MCF 10A (cell line): ENCODE measurements around the gene NLRC5. TPM values are rescaled to one million over a fixed set of nuclear protein-coding genes. Genes with fewer than 3 reads are reported as not detected.

Source experiments
- BruUV-seq: library from RNA; stranded (reverse); fragments of 400-500 nt; replicated peaks from 2 replicates; lab custom pipeline; 2021; lab: Mats Ljungman, UMichigan
- CTCF ChIA-PET: fragments of 300-600 bp; sonication (Branson Sonifier 250); formaldehyde crosslinking; extraction: SDS; loops from one replicate; lab custom pipeline; 2021; ENCODE audit warnings: antibody characterized with exemption, inconsistent platforms; lab: Yijun Ruan, JAX
- POLR2A ChIA-PET: fragments of 300-600, 350-650 bp; sonication (Branson Sonifier 250); formaldehyde crosslinking; extraction: SDS; loops from one replicate; lab custom pipeline; 2020; ENCODE audit warnings: antibody characterized with exemption, inconsistent platforms; lab: Yijun Ruan, JAX
- DNase-seq: peaks from one replicate; pipeline ENCODE4 v3.0.0-alpha.2; 2018; ENCODE audit not compliant: unreplicated experiment
- H3K27ac Mint-ChIP-seq: one replicate; pipeline ENCODE4 v1.8.0; 2022; ENCODE audit warnings: mild to moderate bottlenecking, low read depth, mixed read lengths; ENCODE audit not compliant: unreplicated experiment
- H3K27me3 Mint-ChIP-seq: one replicate; pipeline ENCODE4 v1.8.0; 2022; ENCODE audit warnings: mixed read lengths; ENCODE audit not compliant: insufficient read depth, unreplicated experiment
- H3K36me3 Mint-ChIP-seq: one replicate; pipeline ENCODE4 v1.8.0; 2022; ENCODE audit warnings: mild to moderate bottlenecking, moderate library complexity, mixed read lengths; ENCODE audit not compliant: insufficient read depth, unreplicated experiment
- H3K4me1 Mint-ChIP-seq: one replicate; pipeline ENCODE4 v1.8.0; 2022; ENCODE audit warnings: mixed read lengths; ENCODE audit not compliant: insufficient read depth, unreplicated experiment
- H3K4me3 Mint-ChIP-seq: one replicate; pipeline ENCODE4 v1.8.0; 2022; ENCODE audit warnings: mild to moderate bottlenecking, moderate library complexity, mixed read lengths; ENCODE audit not compliant: unreplicated experiment
- H3K9me3 Mint-ChIP-seq: one replicate; pipeline ENCODE4 v1.8.0; 2022; ENCODE audit warnings: mixed read lengths; ENCODE audit not compliant: unreplicated experiment
- CTCF ChIP-seq: fragments of 200-600 bp; IDR thresholded peaks from one replicate; pipeline ENCODE4 v1.8.0; 2022; ENCODE audit warnings: antibody characterized with exemption, mild to moderate bottlenecking; ENCODE audit not compliant: unreplicated experiment
- intact Hi-C: fragments of 100-400 bp; cut with micrococcal nuclease; formaldehyde crosslinking; loops from 2 replicates; pipeline ENCODE4 v1.14.1; 2022
- total RNA-seq: library from RNA; stranded (reverse); gene quantifications from 2 replicates; pipeline ENCODE4 v1.2.3, GENCODE V29; 2022

NLRC5 gene
- total RNA-seq, 1 experiment from 2014 or later = 8.0 TPM

DNA sequence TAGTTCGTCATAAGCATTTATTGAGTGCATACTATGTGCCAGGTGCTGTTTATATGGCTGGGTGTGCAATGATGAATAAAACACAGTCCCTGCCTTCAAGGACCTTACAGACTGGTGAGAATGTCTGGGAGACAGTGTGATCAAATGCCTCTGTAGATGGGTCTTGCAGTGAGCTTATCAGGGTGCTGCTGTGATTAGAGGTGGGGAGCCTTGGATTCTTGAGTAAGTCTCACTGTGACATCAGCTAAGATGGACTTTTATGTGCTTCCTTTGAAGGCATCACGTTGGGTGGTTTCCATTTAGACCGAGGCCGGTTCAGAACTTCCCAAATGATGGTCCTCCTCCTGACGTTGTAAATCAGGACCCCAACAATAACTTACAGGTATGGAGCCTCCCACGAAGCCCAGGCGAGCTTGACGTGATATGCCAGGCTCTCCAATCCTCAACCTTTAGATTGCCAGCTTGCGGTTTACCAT is 47.5 kb upstream of the NLRC5 start:
- H3K27ac Mint-ChIP-seq = no peak overlapping the region
- ChIA-PET CTCF (interaction anchor here (0.6 kb wide), 1 partner anchor 18 kb away, joined by 6 read pairs; no protein-coding TSS in a partner anchor), POLR2A (interaction anchor here (0.9 to 1.1 kb wide), 2 partner anchors 8 to 10 kb away, joined by 3 to 7 read pairs; partner anchors contain the start of gene HERPUD1)
- no peak for DNase-seq
- peaks cover 92% of the 10 kb centered on the region for H3K36me3 Mint-ChIP-seq
- H3K4me1 Mint-ChIP-seq = no peaks in the 10 kb centered on the region
- no peaks in the 10 kb centered on the region for H3K27me3 Mint-ChIP-seq
- no peaks in the 10 kb centered on the region for H3K9me3 Mint-ChIP-seq
- no TSS peak for BruUV-seq
- no peak overlapping the region for H3K4me3 Mint-ChIP-seq
- TF ChIP-seq CTCF = no peak
- intact Hi-C loops = no loop called here

- DNase-seq = no peak
- BruUV-seq = no TSS peak
- Mint-ChIP-seq H3K9me3 (no peaks in the 10 kb centered on the region), H3K4me3 (no peak overlapping the region), H3K27ac (no peak overlapping the region), H3K4me1 (no peaks in the 10 kb centered on the region), H3K27me3 (no peaks in the 10 kb centered on the region), H3K36me3 (peaks cover 77% of the 10 kb centered on the region)
- POLR2A ChIA-PET = interaction anchor here (0.6 to 0.7 kb wide), 3 partner anchors 11 to 42 kb away, joined by 3 read pairs; no protein-coding TSS in a partner anchor
- intact Hi-C loops = no loop called here
- no peak for TF ChIP-seq CTCF
- CTCF ChIA-PET = interaction anchor here (0.6 to 0.9 kb wide), 2 partner anchors 11 to 927 kb away, joined by 3 read pairs; no protein-coding TSS in a partner anchor
Observed at GRCh38 chr16:56943761-56944375, 45.5 kb upstream of the NLRC5 start.

- no peak for TF ChIP-seq CTCF
- Mint-ChIP-seq H3K36me3 (peaks cover 63% of the 10 kb centered on the region), H3K27me3 (no peaks in the 10 kb centered on the region), H3K9me3 (no peaks in the 10 kb centered on the region), H3K27ac (no peak overlapping the region), H3K4me3 (no peak overlapping the region), H3K4me1 (no peaks in the 10 kb centered on the region)
- BruUV-seq = no TSS peak
- intact Hi-C loops = no loop called here
- ChIA-PET POLR2A (interaction anchor here (0.7 to 3.4 kb wide), 5 partner anchors 9 to 153 kb away, joined by 4 to 31 read pairs (median 4); partner anchors contain the start of gene HERPUD1), CTCF (interaction anchor here (0.9 kb wide), 1 partner anchor 12 kb away, joined by 3 read pairs; no protein-coding TSS in a partner anchor)
- DNase-seq = no peak
Observed at GRCh38 chr16:56944954-56945839, 44.2 kb upstream of the NLRC5 start.
